ENCODE measurements around the gene HES5. TPM values are rescaled to one million over a fixed set of nuclear protein-coding genes. Genes with fewer than 3 reads are reported as not detected.

Gene HES5
- polyA plus RNA-seq, 2 of the 4 experiments (the other 2 are of a cell fraction): not detected

- no peak overlapping the region for H3K4me2 ChIP-seq
- no peak for FAIRE-seq
- H3K9me3 ChIP-seq: no peaks in the 10 kb centered on the region
- POLR2A ChIA-PET: no interaction called here
- CTCF ChIA-PET: interaction anchor here (1.6 to 2.2 kb wide), 3 partner anchors 12 to 864 kb away, joined by 6 to 10 read pairs (median 6); no protein-coding TSS in a partner anchor
- H3K4me3 ChIP-seq: no peak overlapping the region
- H3K27ac ChIP-seq: no peak overlapping the region
- peaks cover 6% of the 10 kb centered on the region; the same call in 1 of the 3 replicates for H3K4me1 ChIP-seq
- WGBS (ENCODE audit: missing lambda C conversion rate): 44% methylated on average over 5 of the region's 15 CpGs
- TF ChIP-seq ZC3H11A (IDR thresholded peaks at IDR 0.05): no peak
- TF ChIP-seq USF2 (IDR thresholded peaks at IDR 0.05): no peak
- TF ChIP-seq FOXS1 (CRISPR knock-in tag; IDR thresholded peaks at IDR 0.05): no peak
- TF ChIP-seq FOSL2 (IDR thresholded peaks at IDR 0.05): no peak
- no peak for TF ChIP-seq FOSL2 (CRISPR knock-in tag; IDR thresholded peaks at IDR 0.05)
- TF ChIP-seq E2F6 (IDR thresholded peaks at IDR 0.05; ENCODE audit: borderline replicate concordance, low read depth): no peak
- TF ChIP-seq HOXA7 (CRISPR knock-in tag; IDR thresholded peaks at IDR 0.05): no peak
- TF ChIP-seq HEYL (CRISPR knock-in tag; IDR thresholded peaks at IDR 0.05): no peak
- no peak for TF ChIP-seq PBX3 (IDR thresholded peaks at IDR 0.05)
- no peak for TF ChIP-seq RFX5 (IDR thresholded peaks at IDR 0.05)
- TF ChIP-seq RCOR1 (IDR thresholded peaks at IDR 0.05; ENCODE audit: low read depth, low read length): no peak
- no peak for TF ChIP-seq JUN (IDR thresholded peaks at IDR 0.05)
- no peak for TF ChIP-seq HDAC2 (IDR thresholded peaks at IDR 0.05)
- no peak for TF ChIP-seq ZNF302 (CRISPR knock-in tag; IDR thresholded peaks at IDR 0.05)
- no peak for TF ChIP-seq POLR2AphosphoS2 (conservative IDR thresholded peaks at IDR 0.05; ENCODE audit: low read length)
- no peak for TF ChIP-seq HMGXB4 (CRISPR knock-in tag; IDR thresholded peaks at IDR 0.05; ENCODE audit: borderline replicate concordance)
- no peak for TF ChIP-seq TFCP2L1 (CRISPR knock-in tag; IDR thresholded peaks at IDR 0.05)
- no peak for TF ChIP-seq EHF (CRISPR knock-in tag; IDR thresholded peaks at IDR 0.05)
- TF ChIP-seq GATA3 (IDR thresholded peaks at IDR 0.05; ENCODE audit: borderline replicate concordance): no peak
- no peak for ATAC-seq
- no peak for DNase-seq (ENCODE audit: low read depth in 1 of 2, low spot score in 1 of 2)
Measured at GRCh38 chr1:2560299-2561073, 30.4 kb upstream of the HES5 start.

GRCh38 chr1:2559509-2560298, 29.6 kb upstream of the HES5 start:
- POLR2A ChIA-PET: no interaction called here
- no peak for FAIRE-seq
- H3K27ac ChIP-seq: no peak overlapping the region
- WGBS (ENCODE audit: missing lambda C conversion rate): 73% methylated on average over 3 of the region's 35 CpGs
- no peaks in the 10 kb centered on the region for H3K9me3 ChIP-seq
- CTCF ChIA-PET: interaction anchor here (2.2 to 2.6 kb wide), 2 partner anchors 11 to 12 kb away, joined by 10 read pairs; no protein-coding TSS in a partner anchor
- no peak overlapping the region for H3K4me2 ChIP-seq
- no peak for DNase-seq (ENCODE audit: low read depth in 1 of 2, low spot score in 1 of 2)
- H3K4me3 ChIP-seq: no peak overlapping the region
- no peak for ATAC-seq
- peaks cover 6% of the 10 kb centered on the region; the same call in 1 of the 3 replicates for H3K4me1 ChIP-seq
- no peak for TF ChIP-seq BCL3 (IDR thresholded peaks at IDR 0.05)
- TF ChIP-seq ZC3H11A (IDR thresholded peaks at IDR 0.05): no peak
- TF ChIP-seq ATOH8 (CRISPR knock-in tag; IDR thresholded peaks at IDR 0.05; ENCODE audit: low read depth): no peak
- TF ChIP-seq GATA3 (IDR thresholded peaks at IDR 0.05; ENCODE audit: borderline replicate concordance): no peak
- no peak for TF ChIP-seq ESRRA (IDR thresholded peaks at IDR 0.05; ENCODE audit: borderline replicate concordance, low read length)
- TF ChIP-seq PBX3 (IDR thresholded peaks at IDR 0.05): no peak
- no peak for TF ChIP-seq NPAS2 (CRISPR knock-in tag; IDR thresholded peaks at IDR 0.05; ENCODE audit: borderline replicate concordance)
- no peak for TF ChIP-seq USF2 (IDR thresholded peaks at IDR 0.05)
- TF ChIP-seq MAX (IDR thresholded peaks at IDR 0.05): no peak
- TF ChIP-seq BHLHE40 (IDR thresholded peaks at IDR 0.05; ENCODE audit: low read depth, low read length): no peak
- no peak for TF ChIP-seq RARB (CRISPR knock-in tag; IDR thresholded peaks at IDR 0.05)
- TF ChIP-seq ZSCAN20 (CRISPR knock-in tag; IDR thresholded peaks at IDR 0.05): no peak
